ENCODE results near the gene TMEM181.

GRCh38 chr6:158528826-158529225 is 31.1 kb upstream of the TMEM181 start:
- TF ChIP-seq JUNB (IDR thresholded peaks at IDR 0.05; ENCODE audit: unreplicated experiment) (no peak), CTCF (conservative IDR thresholded peaks at IDR 0.05; ENCODE audit: low read depth in 2 of 2) (no peak), POLR2AphosphoS5 (IDR thresholded peaks at IDR 0.05; ENCODE audit: low read depth) (no peak), EZH2 (IDR thresholded peaks at IDR 0.05; ENCODE audit: low read depth, unreplicated experiment) (no peak), CREB1 (CRISPR knock-in tag; IDR thresholded peaks at IDR 0.05; ENCODE audit: low read depth) (no peak), ZNF462 (CRISPR knock-in tag; IDR thresholded peaks at IDR 0.05) (no peak), EZH2phosphoT487 (IDR thresholded peaks at IDR 0.05; ENCODE audit: unreplicated experiment) (no peak), REST (IDR thresholded peaks at IDR 0.05; ENCODE audit: unreplicated experiment) (no peak), NANOG (IDR thresholded peaks at IDR 0.05; ENCODE audit: borderline replicate concordance) (no peak), ZNF331 (CRISPR knock-in tag; IDR thresholded peaks at IDR 0.05; ENCODE audit: low read depth) (no peak), ETS1 (IDR thresholded peaks at IDR 0.05) (no peak), ZNF114 (CRISPR knock-in tag; IDR thresholded peaks at IDR 0.05) (no peak), STAT1 (IDR thresholded peaks at IDR 0.05; ENCODE audit: unreplicated experiment) (no peak)

Measured in GM23338 (cell line).